GM21529 (cell line): ENCODE measurements around the gene HEY2.
"Not testable (repeated sequence)": the region's sequence is repeated elsewhere in the genome, so short reads cannot be mapped to it uniquely, and the experiment has no call there.

ENCODE experiments used
- ATAC-seq: cut with Tn5 transposase; IDR thresholded peaks from one replicate; pipeline ENCODE4 v1.9.1; 2021; ENCODE audit not compliant: unreplicated experiment

HEY2 gene

DNA sequence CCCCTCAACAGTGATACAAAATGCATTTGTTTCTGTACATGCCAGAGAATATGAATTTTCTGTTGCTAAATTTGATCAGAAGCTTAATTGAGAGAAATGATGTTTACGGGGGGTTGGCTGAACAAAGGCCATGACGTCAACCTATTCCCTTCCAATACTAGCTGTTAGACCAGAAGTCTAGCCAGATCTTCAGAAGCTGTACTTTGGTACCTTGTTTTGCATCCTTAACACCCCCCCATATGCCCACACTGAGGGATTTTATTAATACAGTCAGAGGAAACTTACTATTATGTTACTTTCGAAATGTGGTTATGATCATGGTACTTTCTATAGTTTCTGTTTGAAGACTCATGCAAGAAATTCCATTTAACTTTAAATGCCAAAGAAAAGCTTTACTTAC, 44.4 kb downstream of the HEY2 start:
- no peak for ATAC-seq

DNA sequence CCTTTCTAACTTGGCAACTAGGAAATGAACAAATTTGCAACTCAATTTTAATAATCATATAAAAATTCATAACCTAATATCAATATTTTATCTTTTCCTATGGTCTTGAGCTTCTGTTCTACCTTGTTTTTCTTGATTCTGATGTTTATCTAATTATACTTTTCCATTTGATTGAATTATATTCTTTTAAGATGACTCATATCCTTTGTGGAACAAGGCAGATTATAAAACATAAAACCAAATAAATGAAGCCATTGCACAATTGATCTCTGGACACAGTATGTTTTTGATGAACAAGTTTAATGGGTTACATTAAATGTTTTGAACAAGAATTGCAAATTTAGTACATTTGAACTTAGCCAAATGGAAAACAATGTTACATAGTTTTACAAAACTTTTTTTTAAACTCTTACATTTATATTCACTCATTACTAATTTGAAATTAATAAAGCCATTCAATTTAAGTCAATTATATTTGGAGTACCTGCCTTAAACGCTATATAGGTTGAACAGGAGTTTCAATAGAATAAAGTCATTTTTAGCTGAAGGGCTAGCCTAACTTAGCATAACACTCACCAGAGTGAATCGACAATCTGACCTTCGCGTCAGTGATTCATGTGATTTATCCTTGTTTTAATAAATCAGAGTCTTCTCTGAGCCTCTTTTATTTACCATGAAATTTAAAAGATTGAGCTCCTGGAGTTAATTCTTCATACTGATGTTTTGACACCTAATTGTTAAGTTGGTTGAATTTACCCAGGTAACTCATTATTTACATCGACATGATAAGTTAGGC, 45.1 kb downstream of the HEY2 start:
- ATAC-seq: no peak

DNA sequence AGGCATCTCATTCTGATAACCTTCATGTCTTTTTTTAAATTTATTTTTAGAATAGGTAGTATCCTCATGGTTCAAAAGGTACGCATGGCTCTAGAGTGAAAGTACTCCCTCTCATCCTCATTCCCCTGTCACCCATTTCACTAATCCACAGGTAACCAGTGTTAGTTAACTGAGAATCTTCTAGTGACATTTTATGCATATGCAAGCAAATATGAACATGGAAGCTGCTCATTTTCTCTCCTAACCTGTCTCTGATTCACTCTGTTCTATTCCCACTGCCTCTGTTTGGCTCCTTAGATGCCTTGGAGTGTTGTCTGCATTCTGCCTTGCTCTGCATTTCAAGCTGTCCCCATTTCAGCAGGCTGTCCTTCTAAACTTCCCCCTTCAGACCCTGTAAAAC, 45.9 kb downstream of the HEY2 start:
- ATAC-seq: no peak

DNA sequence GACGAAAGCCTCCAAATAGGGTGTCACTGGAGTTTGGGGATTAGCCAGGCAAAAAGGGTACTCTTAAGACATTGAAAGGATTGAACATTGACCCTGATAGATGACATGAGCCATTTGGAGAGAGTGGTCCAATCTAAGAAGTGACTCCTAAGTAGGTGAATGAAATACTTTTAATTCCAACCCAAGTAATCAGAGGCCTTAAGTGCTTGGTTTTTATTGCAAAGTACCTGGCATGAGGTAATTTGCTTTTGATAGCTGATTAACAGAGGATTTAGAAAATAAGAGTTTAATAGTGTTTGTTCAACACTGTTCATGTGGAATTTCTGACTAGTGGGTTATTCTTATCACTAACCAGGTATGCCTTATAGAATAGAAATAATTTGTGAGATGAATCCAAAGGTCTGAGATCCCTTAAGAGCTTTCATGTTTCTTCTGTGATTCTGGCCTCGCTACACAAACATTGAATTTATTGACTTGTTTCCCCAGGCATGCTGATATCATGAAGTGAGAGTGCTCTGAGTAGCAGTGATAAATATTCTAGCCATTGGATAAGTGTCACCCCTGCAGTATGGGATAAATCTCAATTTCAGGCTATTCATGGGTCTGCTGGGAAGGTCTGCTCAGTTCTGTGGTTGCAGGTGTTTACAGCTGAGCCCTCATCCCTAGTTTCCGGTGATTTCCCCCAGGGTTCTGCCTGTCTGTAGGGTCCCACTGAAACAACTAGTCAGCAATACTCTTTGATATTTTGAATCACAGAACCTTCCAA, 47.9 kb downstream of the HEY2 start:
- ATAC-seq: no peak

DNA sequence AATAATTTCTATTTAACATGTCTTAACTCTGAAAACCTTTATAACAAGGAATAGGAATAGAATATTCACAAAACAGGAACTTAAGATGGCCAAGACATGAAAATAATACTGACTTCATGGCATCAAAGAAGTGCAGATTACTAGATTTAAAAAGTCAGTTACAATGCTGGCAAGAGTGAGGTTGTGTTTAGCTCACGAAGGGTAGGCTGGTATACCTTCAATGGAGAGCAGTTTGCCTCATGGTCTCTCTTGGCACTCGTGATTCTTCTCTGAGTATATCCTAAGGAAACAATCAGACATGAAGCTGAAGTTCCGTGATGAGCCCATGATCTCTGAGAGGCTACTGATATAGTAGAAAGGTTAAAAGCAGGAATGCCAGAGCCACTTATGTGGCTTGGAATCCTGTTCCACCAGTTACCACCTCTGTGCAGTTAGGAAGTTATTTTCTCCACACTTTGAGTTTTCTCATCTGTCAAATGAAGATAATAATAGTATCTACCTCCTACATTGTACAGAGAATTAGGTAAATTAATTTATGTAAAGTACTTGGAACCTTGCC, 48.5 kb downstream of the HEY2 start:
- ATAC-seq: no peak

DNA sequence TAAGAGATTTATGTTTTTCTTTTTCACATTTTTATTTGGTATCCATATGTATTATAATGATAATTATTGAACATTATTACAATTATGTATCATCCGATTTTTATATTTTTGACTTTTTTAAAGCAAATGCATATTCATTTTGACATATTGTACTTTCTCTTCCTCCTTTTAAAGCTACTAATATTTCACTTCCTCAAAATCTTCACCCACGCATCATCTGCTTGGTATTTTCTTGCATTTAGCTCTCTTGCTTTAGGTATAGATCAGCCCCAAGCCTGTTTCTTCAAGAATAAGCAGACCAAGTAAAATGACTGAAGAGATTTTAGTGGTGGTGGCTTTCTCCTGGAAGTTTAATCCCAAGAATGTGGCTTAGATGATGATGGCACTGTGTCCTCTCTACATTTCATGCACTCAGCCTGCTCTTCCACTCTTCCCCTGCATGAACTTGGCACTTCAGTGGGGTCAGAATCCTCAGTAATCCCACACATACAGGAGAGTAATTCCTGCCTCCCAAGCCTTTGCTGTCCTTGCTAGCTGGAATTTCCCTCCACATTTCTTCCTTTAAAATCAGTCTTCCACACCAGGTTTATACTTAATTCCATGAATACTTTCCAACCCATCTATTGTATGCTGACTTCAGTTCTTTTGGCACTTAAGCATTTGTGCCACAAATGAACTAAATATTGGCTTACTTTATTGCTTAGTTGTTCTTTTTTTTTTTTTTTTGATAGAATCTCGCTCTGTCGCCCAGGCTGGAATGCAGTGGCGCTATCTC, 49.5 kb downstream of the HEY2 start:
- ATAC-seq: peak; percentile 91

DNA sequence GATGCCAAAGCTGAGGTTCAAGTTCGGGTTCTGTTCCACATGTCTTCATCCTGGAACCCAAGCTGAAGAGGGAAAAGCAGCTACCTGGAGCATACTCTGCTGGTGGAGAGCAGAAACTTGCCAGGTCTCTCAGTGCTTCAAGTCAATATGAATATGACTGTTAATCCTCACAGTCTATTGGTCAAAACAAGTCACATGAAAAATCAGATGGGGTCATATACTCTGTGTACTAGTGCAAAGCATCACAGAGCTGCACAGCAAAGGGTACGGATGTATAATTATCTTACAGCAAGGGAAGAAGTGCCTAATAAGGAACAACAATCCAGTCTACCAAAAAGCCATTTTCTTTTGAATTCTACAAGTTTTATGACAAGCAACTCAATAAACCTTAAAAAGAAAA, 53.0 kb downstream of the HEY2 start:
- no peak for ATAC-seq

DNA sequence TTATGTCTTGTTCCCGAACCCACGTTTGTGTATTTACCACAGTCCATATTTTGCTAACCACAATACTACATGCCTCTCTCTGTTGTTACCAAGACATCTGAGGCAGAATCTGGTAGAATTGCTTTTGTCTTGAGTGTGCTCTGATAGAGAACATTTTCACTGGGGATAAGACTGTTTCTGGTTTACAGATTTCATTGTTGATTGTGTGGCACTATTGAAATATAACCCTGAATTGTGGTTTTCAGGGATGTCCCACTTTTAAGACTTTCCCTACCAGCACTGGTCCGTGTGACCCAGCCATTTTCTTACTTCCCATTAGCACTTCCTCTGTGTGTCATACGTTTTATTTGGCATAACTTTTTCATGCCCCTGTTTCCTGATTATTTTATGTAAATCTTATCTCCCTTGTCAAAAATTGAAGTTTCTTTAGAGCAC, 53.5 kb downstream of the HEY2 start:
- ATAC-seq: peak; percentile 13

DNA sequence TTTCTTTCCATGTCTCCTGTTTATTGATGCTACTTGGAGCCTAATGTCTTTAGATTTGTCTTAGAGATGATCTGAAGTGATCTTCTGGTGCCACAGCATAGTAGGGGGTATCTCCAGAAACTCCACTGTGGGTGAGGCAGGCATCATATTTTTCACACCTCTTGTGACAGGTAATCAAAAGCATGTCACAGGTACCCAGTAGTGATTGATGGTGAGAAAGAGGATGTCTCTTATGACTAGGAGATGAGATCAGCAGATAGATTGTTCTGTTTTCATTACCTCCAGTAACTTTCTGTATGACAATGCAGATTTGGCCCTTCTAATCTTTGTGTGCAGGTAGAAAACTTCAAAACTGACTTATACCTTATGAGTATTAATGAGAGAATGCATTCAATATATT, 54.8 kb downstream of the HEY2 start:
- ATAC-seq: peak; percentile 59

DNA sequence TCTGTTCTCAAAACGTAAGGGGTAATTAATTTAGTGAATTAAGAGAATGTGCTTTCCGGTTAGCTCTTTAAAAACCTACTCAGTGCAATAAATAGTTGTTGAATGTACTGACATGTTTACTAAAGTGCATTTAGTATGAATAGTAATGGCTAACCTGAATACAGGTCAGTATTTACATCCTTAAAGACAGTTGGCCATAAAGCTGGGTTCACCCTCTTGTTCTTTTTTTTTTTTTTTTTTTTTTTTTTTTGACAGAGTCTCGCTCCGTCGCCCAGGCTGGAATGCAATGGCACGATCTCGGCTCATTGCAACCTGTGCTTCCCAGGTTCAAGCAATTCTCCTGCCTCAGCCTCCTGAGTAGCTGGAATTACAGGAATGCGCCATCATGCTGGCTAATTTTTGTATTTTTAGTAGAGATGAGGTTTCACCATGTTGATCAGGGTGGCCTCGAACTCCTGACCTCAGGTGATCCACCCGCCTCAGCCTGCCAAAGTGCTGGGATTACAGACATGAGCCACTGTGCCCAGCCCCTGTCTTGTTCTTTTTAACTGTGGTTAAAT, 55.5 kb downstream of the HEY2 start:
- ATAC-seq: not testable (repeated sequence)

DNA sequence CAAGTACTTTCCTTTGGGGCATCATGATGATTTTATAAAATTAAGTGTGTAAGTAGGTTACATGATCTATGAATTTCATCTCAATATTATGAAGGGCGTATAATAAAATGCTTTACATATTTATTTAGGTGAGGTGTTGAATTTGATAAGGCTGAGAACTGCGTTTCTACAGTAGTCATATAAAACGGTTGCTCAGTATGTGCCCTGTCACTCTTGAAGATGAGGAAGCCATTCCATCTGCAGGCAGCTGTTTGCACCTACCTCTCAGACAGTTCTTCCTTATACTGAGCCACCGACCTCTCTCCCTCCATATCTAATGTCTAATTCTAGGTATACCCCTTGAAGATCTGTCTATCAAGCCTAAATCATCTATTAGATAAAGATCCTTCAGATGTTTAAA, 57.4 kb downstream of the HEY2 start:
- no peak for ATAC-seq

DNA sequence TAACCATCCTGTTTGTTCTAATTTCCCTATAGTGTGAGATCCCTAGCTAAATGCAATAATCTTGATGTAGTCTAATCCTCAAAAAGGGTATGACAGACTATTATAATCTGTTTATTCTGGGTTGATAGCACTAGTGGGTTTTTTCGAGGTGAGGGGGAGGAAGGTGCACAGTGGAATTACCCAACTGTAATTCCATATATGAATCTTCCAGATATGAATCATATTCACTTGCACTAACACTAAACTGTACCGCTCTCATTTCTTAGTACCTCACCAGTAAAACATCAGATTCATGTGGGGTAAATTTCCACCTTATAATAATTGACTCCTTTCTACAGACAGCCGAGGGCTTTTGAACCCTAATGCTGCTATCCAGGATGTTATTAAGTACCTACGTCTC, 57.9 kb downstream of the HEY2 start:
- peak; percentile 36 for ATAC-seq

DNA sequence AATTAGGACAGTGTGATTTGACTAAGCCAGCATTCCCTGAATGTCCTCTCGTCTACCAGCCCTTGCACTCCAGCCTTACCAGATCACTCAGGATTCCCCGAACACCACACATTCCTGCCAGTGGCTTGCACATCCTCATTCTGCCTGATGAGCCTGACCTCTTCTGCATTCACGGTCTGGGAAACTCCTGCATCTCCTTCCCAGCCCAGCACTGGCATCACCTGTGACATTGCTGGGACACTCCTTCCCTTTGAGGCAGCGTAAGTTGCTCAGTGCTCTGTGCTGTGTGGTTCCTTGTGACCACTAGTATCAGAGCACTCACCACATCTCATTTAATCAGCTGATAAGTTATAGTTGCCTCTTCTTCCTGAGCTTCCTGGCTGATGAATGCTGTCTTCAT, 58.6 kb downstream of the HEY2 start:
- no peak for ATAC-seq

DNA sequence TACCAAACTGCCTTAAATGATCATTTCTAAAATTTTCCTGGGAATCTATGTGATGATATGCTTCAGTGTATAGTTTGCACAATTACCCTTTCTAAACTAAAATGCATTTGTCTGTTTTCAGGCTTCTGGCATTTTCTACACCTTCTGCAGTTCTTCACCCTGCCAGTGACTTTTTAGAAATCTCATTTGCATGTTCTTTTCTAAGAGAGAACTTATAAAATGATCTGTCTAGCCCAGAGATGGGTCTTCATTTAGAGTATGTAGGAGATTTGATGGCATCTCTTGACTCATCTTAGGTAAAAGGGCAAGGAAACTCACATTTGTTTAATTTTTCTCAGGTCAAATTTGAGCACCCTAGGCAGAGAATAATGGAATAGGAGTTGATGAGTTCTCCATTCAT, 59.2 kb downstream of the HEY2 start:
- ATAC-seq: no peak

DNA sequence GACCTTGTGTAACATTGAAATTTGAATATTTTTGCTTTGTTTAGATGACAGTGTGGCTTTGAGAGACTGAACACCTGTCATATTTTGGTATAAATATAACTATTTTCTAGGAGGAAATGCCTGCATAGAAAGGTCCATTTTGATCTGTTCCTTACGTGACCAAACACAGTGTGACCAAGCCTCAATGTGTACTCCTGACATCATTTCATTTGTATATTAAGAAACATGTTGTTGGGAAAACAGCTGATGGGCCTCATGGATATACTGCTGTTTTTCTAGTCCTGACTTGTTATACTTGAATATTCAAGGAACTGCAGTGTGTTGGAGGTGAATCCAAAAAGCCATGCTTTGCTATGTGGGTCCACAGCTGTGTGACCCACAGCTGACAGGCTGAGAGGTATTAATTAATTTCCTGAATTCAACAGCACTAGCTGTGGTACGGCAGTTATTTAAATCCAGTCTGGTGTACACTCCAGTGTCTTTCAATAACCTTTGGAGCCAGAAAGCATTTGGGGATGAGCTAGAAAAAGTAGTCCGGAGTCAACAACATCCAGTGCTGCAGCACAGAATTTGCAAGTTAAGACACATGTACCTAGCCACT, 60.2 kb downstream of the HEY2 start:
- no peak for ATAC-seq

DNA sequence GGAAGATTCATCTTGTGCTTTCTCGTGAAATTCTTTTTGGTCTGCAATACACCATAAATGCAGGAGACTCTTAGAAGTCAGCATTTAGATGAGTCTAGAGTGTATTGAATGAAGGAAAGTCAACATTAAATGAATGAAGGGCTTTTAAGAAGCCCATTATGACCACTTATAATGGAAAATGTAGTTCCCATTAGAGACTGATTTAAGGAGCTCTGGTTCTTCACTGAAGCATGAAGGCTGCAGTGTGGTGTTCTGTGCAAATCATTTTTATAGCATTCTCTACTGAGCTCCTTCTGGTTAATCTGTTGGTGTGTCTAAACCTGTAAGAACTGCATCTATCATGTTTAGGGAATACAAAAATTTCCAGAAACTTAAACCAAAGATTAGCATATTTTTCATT, 61.0 kb downstream of the HEY2 start:
- no peak for ATAC-seq
